Measurements from ENCODE around the gene NAA11.

- TF ChIP-seq EZH2 (IDR thresholded peaks at IDR 0.05) (no peak), FOXP2 (optimal IDR thresholded peaks at IDR 0.05; ENCODE audit: control extremely low read depth, extremely low read length, insufficient read depth) (no peak)
Observed at GRCh38 chr4:79306795-79307194, 19.1 kb downstream of the NAA11 start.

All from SK-N-MC (cell line).